Endothelial cell of umbilical vein (primary cell): ENCODE results near the gene MEN1. TPM values are rescaled to one million over a fixed set of nuclear protein-coding genes. Genes with fewer than 3 reads are reported as not detected.

Source experiments
- BruUV-seq: library from RNA; stranded (reverse); fragments of 400-500 nt; replicated peaks from 2 replicates; lab custom pipeline; 2021; lab: Mats Ljungman, UMichigan
- CTCF ChIA-PET: fragments of 300-600, 350-600 bp; sonication (Branson Sonifier 250); formaldehyde crosslinking; loops from one replicate; lab custom pipeline; 2021; ENCODE audit warnings: antibody characterized with exemption, inconsistent platforms; lab: Charles Lee
- POLR2A ChIA-PET: fragments of 300-600, 350-600 bp; sonication (Branson Sonifier 250); formaldehyde crosslinking; loops from one replicate; lab custom pipeline; 2021; ENCODE audit warnings: antibody characterized with exemption, inconsistent platforms; lab: Charles Lee
- DNase-seq: peaks from one replicate; pipeline ENCODE4 v3.0.0-alpha.2; 2011; ENCODE audit warnings: low read depth, low spot score
- FAIRE-seq: peaks from 2 replicates; lab custom pipeline; 2011; peaks lifted over from hg19 to GRCh38; lab: Jason Lieb, UNC
- H2AFZ ChIP-seq: 2 replicates; pipeline ENCODE4 v1.6.0; 2012; ENCODE audit warnings: low read depth, low read length, control low read depth, inconsistent platforms
- H3K27ac ChIP-seq: 2 replicates; pipeline ENCODE4 v1.5.1; 2011; ENCODE audit warnings: low read depth, mild to moderate bottlenecking, control low read depth, low read length, moderate library complexity; ENCODE audit not compliant: insufficient read depth
- H3K27me3 ChIP-seq, 2 experiments: 2 replicates each; pipeline versions ENCODE4 v1.6.0 to v1.6.1; 2011; ENCODE audit warnings: low read length in 2 of 2, mixed read lengths in 1 of 2; ENCODE audit not compliant: control insufficient read depth in 2 of 2, insufficient read depth in 2 of 2
- H3K36me3 ChIP-seq, 2 experiments: 2 replicates in 1 of 2; 3 replicates in 1 of 2; pipeline ENCODE4 v1.5.1; 2011; ENCODE audit warnings: low read length in 2 of 2, mild to moderate bottlenecking in 1 of 2, moderate library complexity in 1 of 2; ENCODE audit not compliant: control insufficient read depth in 2 of 2, insufficient read depth in 2 of 2; ENCODE audit errors: extremely low read depth in 1 of 2
- H3K4me1 ChIP-seq: 3 replicates; pipeline ENCODE4 v1.5.1; 2011; ENCODE audit warnings: mild to moderate bottlenecking, low read length; ENCODE audit not compliant: control insufficient read depth, insufficient read depth; ENCODE audit errors: extremely low read depth
- H3K4me2 ChIP-seq: 2 replicates; pipeline ENCODE4 v1.6.1; 2011; ENCODE audit warnings: low read length, control low read depth, mixed read lengths; ENCODE audit not compliant: insufficient read depth
- H3K4me3 ChIP-seq, 3 experiments: fragments of 200-600 bp in 1 of 3; sonication (generic), shearing (Covaris generic) in 1 of 3; replicated peaks in 1 of 3; 2 replicates each; pipeline ENCODE4 v1.5.1; 2011 to 2016; ENCODE audit warnings: control low read depth in 3 of 3, low read length in 3 of 3, mild to moderate bottlenecking in 2 of 3, inconsistent platforms in 1 of 3, low read depth in 1 of 3, moderate library complexity in 1 of 3; ENCODE audit not compliant: insufficient read depth in 1 of 3
- H3K79me2 ChIP-seq: 2 replicates; pipeline ENCODE4 v1.6.0; 2012; ENCODE audit warnings: low read length, inconsistent platforms; ENCODE audit not compliant: control insufficient read depth, insufficient read depth
- H3K9ac ChIP-seq: replicated peaks from 2 replicates; pipeline ENCODE3; 2011; ENCODE audit warnings: low read length, control low read depth; ENCODE audit not compliant: insufficient read depth; ENCODE audit errors: extremely low read depth
- H3K9me1 ChIP-seq: replicated peaks from 3 replicates; pipeline ENCODE4 v1.6.0; 2011; ENCODE audit warnings: mild to moderate bottlenecking, low read length; ENCODE audit not compliant: control insufficient read depth, insufficient read depth; ENCODE audit errors: extremely low read depth
- H3K9me3 ChIP-seq: replicated peaks from 2 replicates; pipeline ENCODE4 v1.5.1; 2012; ENCODE audit warnings: low read length, inconsistent platforms; ENCODE audit not compliant: control insufficient read depth, insufficient read depth
- H4K20me1 ChIP-seq: replicated peaks from 2 replicates; pipeline ENCODE3; 2011; ENCODE audit warnings: mild to moderate bottlenecking, low read length; ENCODE audit not compliant: control insufficient read depth, insufficient read depth; ENCODE audit errors: extremely low read depth
- EZH2 ChIP-seq: IDR thresholded peaks from 2 replicates; pipeline ENCODE4 v1.6.1; 2012; ENCODE audit warnings: borderline replicate concordance, low read depth, mild to moderate bottlenecking, moderate library complexity, low read length, inconsistent platforms; ENCODE audit not compliant: severe bottlenecking
- FOS ChIP-seq: IDR thresholded peaks from 2 replicates; pipeline ENCODE4 v1.6.1; 2011; ENCODE audit warnings: mild to moderate bottlenecking, low read length, moderate library complexity, borderline replicate concordance; ENCODE audit not compliant: insufficient read depth
- GATA2 ChIP-seq: IDR thresholded peaks from 2 replicates; pipeline ENCODE4 v1.7.0; 2011; ENCODE audit warnings: low read depth, mild to moderate bottlenecking, moderate library complexity, mixed read lengths, low read length; ENCODE audit not compliant: insufficient read length, insufficient read depth
- JUN ChIP-seq: IDR thresholded peaks from 2 replicates; pipeline ENCODE4 v1.6.1; 2011; ENCODE audit warnings: borderline replicate concordance, low read depth; ENCODE audit not compliant: insufficient read length, insufficient read depth
- MYC ChIP-seq: IDR thresholded peaks from one replicate; pipeline ENCODE4 v1.6.1; 2011; ENCODE audit warnings: mild to moderate bottlenecking, low read depth, low read length
- POLR2A ChIP-seq: IDR thresholded peaks from 2 replicates; pipeline ENCODE4 v1.6.1; 2012; ENCODE audit warnings: low read depth, mild to moderate bottlenecking, control low read depth, low read length
- POLR2AphosphoS5 ChIP-seq: IDR thresholded peaks from 2 replicates; pipeline ENCODE4 v1.6.1; 2012; ENCODE audit warnings: low read depth, mild to moderate bottlenecking, control low read depth, low read length, moderate library complexity; ENCODE audit not compliant: insufficient read depth
- dilution Hi-C: fragments of 300-500 bp; cut with MboI; formaldehyde crosslinking; loops from one replicate; pipeline ENCODE4 v1.15.0; 2019; ENCODE audit warnings: low sequenced_read_pairs; ENCODE audit not compliant: extremely low pct_ligation_motif_present
- intact Hi-C: fragments of 100-400 bp; cut with micrococcal nuclease; formaldehyde crosslinking; loops from one replicate; pipeline ENCODE4 v1.10.0; 2022
- polyA plus RNA-seq, 4 experiments: library from polyadenylated mRNA; depleted of rRNA in 3 of 4; stranded (reverse) in 3 of 4; unstranded in 1 of 4; fragments of >200 nt; gene quantifications; 2 replicates each; pipeline versions ENCODE4 v1.2.1 to v1.2.3, GENCODE V29; 2011 to 2012; ENCODE audit warnings: missing spikeins in 1 of 4
- total RNA-seq: library from RNA; stranded (reverse); gene quantifications from 2 replicates; pipeline ENCODE4 v1.2.3, GENCODE V29; 2021
- TF ChIP-seq, protein P1 (sequence below), 2 donors: IDR thresholded peaks; 1 replicate in 1 of 2; 2 replicates in 1 of 2; pipeline ENCODE4 v1.5.1; 2011; ENCODE audit warnings: low read length in 2 of 2, mild to moderate bottlenecking in 2 of 2, moderate library complexity in 2 of 2, control low read depth in 1 of 2, inconsistent platforms in 1 of 2, low read depth in 1 of 2; ENCODE audit not compliant: insufficient read depth in 1 of 2; ENCODE audit errors: extremely low read depth in 1 of 2
- TF ChIP-seq, protein P2 (sequence below): IDR thresholded peaks from 2 replicates; pipeline ENCODE4 v1.6.1; 2011; ENCODE audit not compliant: insufficient read depth, insufficient read length

The MEN1 gene
- total and polyA plus RNA-seq, 2 donors (not counting 3 experiments of a cell fraction or from before 2014, with no cell fraction given), result 41.1 to 43.1 TPM

DNA sequence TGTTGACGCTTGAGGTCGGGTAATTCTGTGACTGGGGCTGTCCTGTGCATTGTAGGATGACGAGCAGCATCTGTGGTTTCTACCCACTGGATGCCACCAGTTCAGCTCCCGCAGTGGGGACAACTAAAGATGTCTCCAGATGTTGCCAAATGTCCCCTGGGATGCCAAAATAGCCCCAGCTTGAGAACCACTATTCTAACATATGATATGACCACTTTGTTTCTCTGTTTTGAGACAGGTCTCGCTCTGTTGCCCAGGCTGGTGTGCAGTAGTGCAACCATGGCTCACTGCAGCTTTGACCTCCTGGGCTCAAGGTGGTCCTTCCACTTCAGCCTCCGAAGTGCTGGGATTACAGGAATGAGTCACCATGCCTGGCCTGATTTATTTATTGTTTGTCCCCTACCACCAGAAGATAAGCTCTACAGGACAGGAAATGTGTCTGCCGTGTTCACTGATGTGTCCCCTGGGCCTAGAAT, 4.4 kb upstream of the MEN1 start:
- H3K27me3 ChIP-seq, result no peaks in the 10 kb centered on the region
- intact Hi-C loops (no loop called here), dilution Hi-C loops (no loop called here)
- no peaks in the 10 kb centered on the region for H3K36me3 ChIP-seq
- DNase-seq, result no peak
- H2AFZ ChIP-seq, result no peak overlapping the region
- H4K20me1 ChIP-seq, result no peaks in the 10 kb centered on the region
- H3K4me3 ChIP-seq, result no peak overlapping the region
- ChIA-PET POLR2A (no interaction called here), CTCF (no interaction called here)
- FAIRE-seq, result no peak
- H3K4me2 ChIP-seq, result no peak overlapping the region
- no peaks in the 10 kb centered on the region for H3K9me3 ChIP-seq
- H3K9ac ChIP-seq, result no peak overlapping the region
- no peaks in the 10 kb centered on the region for H3K9me1 ChIP-seq
- no peaks in the 10 kb centered on the region for H3K79me2 ChIP-seq
- no peak overlapping the region for H3K27ac ChIP-seq
- H3K4me1 ChIP-seq, result peaks cover 1% of the 10 kb centered on the region
- no TSS peak for BruUV-seq
- TF ChIP-seq, protein P1, sequence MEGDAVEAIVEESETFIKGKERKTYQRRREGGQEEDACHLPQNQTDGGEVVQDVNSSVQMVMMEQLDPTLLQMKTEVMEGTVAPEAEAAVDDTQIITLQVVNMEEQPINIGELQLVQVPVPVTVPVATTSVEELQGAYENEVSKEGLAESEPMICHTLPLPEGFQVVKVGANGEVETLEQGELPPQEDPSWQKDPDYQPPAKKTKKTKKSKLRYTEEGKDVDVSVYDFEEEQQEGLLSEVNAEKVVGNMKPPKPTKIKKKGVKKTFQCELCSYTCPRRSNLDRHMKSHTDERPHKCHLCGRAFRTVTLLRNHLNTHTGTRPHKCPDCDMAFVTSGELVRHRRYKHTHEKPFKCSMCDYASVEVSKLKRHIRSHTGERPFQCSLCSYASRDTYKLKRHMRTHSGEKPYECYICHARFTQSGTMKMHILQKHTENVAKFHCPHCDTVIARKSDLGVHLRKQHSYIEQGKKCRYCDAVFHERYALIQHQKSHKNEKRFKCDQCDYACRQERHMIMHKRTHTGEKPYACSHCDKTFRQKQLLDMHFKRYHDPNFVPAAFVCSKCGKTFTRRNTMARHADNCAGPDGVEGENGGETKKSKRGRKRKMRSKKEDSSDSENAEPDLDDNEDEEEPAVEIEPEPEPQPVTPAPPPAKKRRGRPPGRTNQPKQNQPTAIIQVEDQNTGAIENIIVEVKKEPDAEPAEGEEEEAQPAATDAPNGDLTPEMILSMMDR (IDR thresholded peaks at IDR 0.05; ENCODE audit: extremely low read depth in 1 of 2, insufficient read depth in 1 of 2, low read depth in 1 of 2, low read length in 2 of 2), result no peak
- TF ChIP-seq JUN (no peak), EZH2 (no peak), POLR2A (no peak), FOS (no peak), MYC (no peak), POLR2AphosphoS5 (no peak), GATA2 (no peak)
- TF ChIP-seq, protein P2, sequence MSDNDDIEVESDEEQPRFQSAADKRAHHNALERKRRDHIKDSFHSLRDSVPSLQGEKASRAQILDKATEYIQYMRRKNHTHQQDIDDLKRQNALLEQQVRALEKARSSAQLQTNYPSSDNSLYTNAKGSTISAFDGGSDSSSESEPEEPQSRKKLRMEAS, result no peak
